ENCODE results near the gene DEDD2. TPM values are rescaled to one million over a fixed set of nuclear protein-coding genes. Genes with fewer than 3 reads are reported as not detected.

DEDD2 gene
- total RNA-seq, 1 donor from 2014 or later = 20.0 TPM

GRCh38 chr19:42151782-42152684 is 65.4 kb downstream of the DEDD2 start:
- DNase-seq (ENCODE audit: low spot score in 2 of 2) = no peak
- FAIRE-seq = no peak

- FAIRE-seq (no peak), DNase-seq (ENCODE audit: low spot score in 2 of 2) (no peak)
These were observed 66.5 kb downstream of the DEDD2 start for GRCh38 chr19:42150911-42151361.

- DNase-seq (ENCODE audit: low spot score in 2 of 2) (no peak), FAIRE-seq (no peak)
These were observed 67.1 kb downstream of the DEDD2 start for GRCh38 chr19:42150364-42150763.

GRCh38 chr19:42149447-42150202 is 67.9 kb downstream of the DEDD2 start:
- no peak for DNase-seq (ENCODE audit: low spot score in 2 of 2)
- no peak for FAIRE-seq

Other genes starting within 250 kb of the DEDD2 start
- gene ATP1A3, start 223.4 kb downstream of the DEDD2 start, total RNA-seq = 149 TPM
- gene GRIK5, start 147.5 kb downstream of the DEDD2 start, total RNA-seq = 13.9 TPM
- 13.5 TPM for gene ZNF574, start 141.5 kb downstream of the DEDD2 start, total RNA-seq
- 2.9 TPM for gene POU2F2, start 85.2 kb downstream of the DEDD2 start, total RNA-seq
- gene ZNF526, start 2.6 kb upstream of the DEDD2 start, total RNA-seq = 4.1 TPM
- gene GSK3A, start 24.9 kb upstream of the DEDD2 start, total RNA-seq = 16.3 TPM
- gene ERF, start 37.5 kb upstream of the DEDD2 start, total RNA-seq = 7.7 TPM
- 15.5 TPM for gene CIC, start 51.6 kb upstream of the DEDD2 start, total RNA-seq
- gene PRR19, start 84.5 kb upstream of the DEDD2 start, total RNA-seq = 2.0 TPM
- gene PAFAH1B3, start 84.9 kb upstream of the DEDD2 start, total RNA-seq = 242 TPM
- 35.1 TPM for gene TMEM145, start 95.6 kb upstream of the DEDD2 start, total RNA-seq
- gene MEGF8, start 108.0 kb upstream of the DEDD2 start, total RNA-seq = 35.9 TPM
- gene CNFN, start 172.6 kb upstream of the DEDD2 start, total RNA-seq = not detected
- 10.2 TPM for gene LIPE, start 209.7 kb upstream of the DEDD2 start, total RNA-seq
- gene CXCL17, start 225.3 kb upstream of the DEDD2 start, total RNA-seq = not detected